Measurements from ENCODE around the gene NT5DC4.

NT5DC4 gene

GRCh38 chr2:112774536-112775285 lies 53.9 kb downstream of the NT5DC4 start:
- no peak overlapping the region for H3K4me3 ChIP-seq (ENCODE audit: low read depth, low read length)
- DNase-seq (ENCODE audit: low read depth) = no peak

- H3K4me3 ChIP-seq (ENCODE audit: low read depth, low read length) = no peak overlapping the region
- DNase-seq (ENCODE audit: low read depth) = no peak
These were observed 55.3 kb downstream of the NT5DC4 start for GRCh38 chr2:112776113-112776512.

- DNase-seq (ENCODE audit: low read depth) = no peak
- no peak overlapping the region for H3K4me3 ChIP-seq (ENCODE audit: low read depth, low read length)
These were observed 56.2 kb downstream of the NT5DC4 start for GRCh38 chr2:112777036-112777435.

GRCh38 chr2:112779598-112779997 lies 58.8 kb downstream of the NT5DC4 start:
- no peak overlapping the region for H3K4me3 ChIP-seq (ENCODE audit: low read depth, low read length)
- DNase-seq (ENCODE audit: low read depth) = no peak

- DNase-seq (ENCODE audit: low read depth) = no peak
- H3K4me3 ChIP-seq (ENCODE audit: low read depth, low read length) = no peak overlapping the region
These were observed 61.5 kb downstream of the NT5DC4 start for GRCh38 chr2:112782234-112782799.

GRCh38 chr2:112783187-112783714 lies 62.4 kb downstream of the NT5DC4 start:
- DNase-seq (ENCODE audit: low read depth) = no peak
- no peak overlapping the region for H3K4me3 ChIP-seq (ENCODE audit: low read depth, low read length)

GRCh38 chr2:112784199-112785189 lies 63.7 kb downstream of the NT5DC4 start, which contains the start of gene IL1A:
Gene IL1A (minus strand): TSS chr2:112784493. CDS start chr2:112783770, 723 bp downstream.
- no peak within 1 kb of the TSS for H3K4me3 ChIP-seq (ENCODE audit: low read depth, low read length)
- no peak for DNase-seq (ENCODE audit: low read depth)

GRCh38 chr2:112787294-112787693 lies 66.5 kb downstream of the NT5DC4 start:
- H3K4me3 ChIP-seq (ENCODE audit: low read depth, low read length) = no peak overlapping the region
- DNase-seq (ENCODE audit: low read depth) = no peak

- H3K4me3 ChIP-seq (ENCODE audit: low read depth, low read length) = no peak overlapping the region
- DNase-seq (ENCODE audit: low read depth) = no peak
These were observed 67.0 kb downstream of the NT5DC4 start for GRCh38 chr2:112787729-112788393.

- no peak overlapping the region for H3K4me3 ChIP-seq (ENCODE audit: low read depth, low read length)
- no peak for DNase-seq (ENCODE audit: low read depth)
These were observed 67.8 kb downstream of the NT5DC4 start for GRCh38 chr2:112788653-112789052.

All from skeletal muscle cell (primary cell).